GM13977 (cell line): ENCODE results near the gene GMDS.

ENCODE experiments used
- DNase-seq: peaks from one replicate; pipeline ENCODE4 v3.0.0; 2012; ENCODE audit warnings: low spot score
- in situ Hi-C: fragments of 300-500 bp; cut with MboI; formaldehyde crosslinking; loops from one replicate; pipeline ENCODE4 v1.12.0; 2022; ENCODE audit warnings: low sequenced_read_pairs, low pct_unique_long_range_greater_than_20kb, mixed read lengths, inconsistent platforms; ENCODE audit not compliant: unreplicated experiment
- TF ChIP-seq, protein P1 (sequence below): IDR thresholded peaks from 2 replicates; pipeline ENCODE4 v1.5.1; 2012; ENCODE audit warnings: mild to moderate bottlenecking, control low read depth; ENCODE audit not compliant: insufficient read depth; ENCODE audit errors: extremely low read depth, missing control alignments

The GMDS gene

DNA sequence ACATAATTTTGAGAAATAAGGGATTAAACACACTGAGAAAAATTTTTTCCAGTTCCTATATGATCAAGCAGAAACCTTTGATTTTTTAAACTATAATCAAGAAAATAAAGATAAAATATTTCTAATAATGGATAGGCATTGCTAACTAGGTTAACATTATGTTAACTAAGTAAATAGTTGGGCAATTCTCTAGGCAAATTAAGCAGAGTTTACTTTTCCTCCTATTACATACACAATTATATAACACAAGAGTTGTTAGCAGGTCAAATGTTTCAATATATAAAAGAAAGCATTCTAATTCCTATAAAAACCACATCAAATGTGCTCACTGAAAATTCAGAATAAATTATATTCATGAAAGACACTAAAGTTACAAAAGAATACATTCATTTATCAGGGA is 191.7 kb downstream of the GMDS start:
- no peak for DNase-seq
- TF ChIP-seq, protein P1, sequence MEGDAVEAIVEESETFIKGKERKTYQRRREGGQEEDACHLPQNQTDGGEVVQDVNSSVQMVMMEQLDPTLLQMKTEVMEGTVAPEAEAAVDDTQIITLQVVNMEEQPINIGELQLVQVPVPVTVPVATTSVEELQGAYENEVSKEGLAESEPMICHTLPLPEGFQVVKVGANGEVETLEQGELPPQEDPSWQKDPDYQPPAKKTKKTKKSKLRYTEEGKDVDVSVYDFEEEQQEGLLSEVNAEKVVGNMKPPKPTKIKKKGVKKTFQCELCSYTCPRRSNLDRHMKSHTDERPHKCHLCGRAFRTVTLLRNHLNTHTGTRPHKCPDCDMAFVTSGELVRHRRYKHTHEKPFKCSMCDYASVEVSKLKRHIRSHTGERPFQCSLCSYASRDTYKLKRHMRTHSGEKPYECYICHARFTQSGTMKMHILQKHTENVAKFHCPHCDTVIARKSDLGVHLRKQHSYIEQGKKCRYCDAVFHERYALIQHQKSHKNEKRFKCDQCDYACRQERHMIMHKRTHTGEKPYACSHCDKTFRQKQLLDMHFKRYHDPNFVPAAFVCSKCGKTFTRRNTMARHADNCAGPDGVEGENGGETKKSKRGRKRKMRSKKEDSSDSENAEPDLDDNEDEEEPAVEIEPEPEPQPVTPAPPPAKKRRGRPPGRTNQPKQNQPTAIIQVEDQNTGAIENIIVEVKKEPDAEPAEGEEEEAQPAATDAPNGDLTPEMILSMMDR, result no peak
- in situ Hi-C loops, result no loop called here

DNA sequence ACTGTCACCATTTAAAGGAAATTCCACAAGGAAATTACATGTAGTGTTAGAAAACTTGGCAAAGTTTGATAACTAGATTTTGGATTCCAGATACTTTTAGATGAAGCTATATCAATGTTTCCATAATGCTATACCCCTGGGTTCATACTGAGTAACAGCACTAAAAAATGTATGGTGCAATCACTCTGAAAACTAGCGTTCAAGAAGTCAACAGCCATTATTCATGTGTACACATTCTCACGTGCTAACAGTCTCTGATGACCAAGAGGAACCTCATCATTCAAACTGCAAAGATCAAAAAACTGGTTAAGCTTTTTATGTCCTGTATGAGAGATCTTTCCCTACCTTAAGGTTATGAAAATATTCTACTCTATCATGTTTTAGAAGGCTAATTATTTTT is 197.6 kb downstream of the GMDS start:
- in situ Hi-C loops, result no loop called here
- DNase-seq, result no peak
- TF ChIP-seq, protein P1, result no peak

DNA sequence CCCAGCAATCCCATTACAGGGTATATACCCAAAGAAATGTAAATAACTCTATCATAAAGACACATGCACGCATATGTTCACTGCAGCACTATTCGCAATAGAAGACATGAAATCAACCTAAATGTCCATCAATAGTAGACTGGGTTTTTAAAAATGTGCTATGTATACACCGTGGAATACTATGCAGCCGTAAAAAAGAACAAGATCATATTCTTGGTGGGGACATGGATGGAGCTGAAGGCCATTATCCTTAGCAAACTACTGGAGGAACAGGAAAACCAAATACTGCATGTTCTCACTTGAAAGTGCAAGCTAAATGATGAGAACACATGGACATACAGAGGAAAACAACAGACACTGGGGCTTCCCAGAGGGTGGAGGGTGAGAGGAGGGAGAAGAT is 201.2 kb downstream of the GMDS start:
- in situ Hi-C loops, result no loop called here
- DNase-seq, result no peak
- TF ChIP-seq, protein P1, result no peak

DNA sequence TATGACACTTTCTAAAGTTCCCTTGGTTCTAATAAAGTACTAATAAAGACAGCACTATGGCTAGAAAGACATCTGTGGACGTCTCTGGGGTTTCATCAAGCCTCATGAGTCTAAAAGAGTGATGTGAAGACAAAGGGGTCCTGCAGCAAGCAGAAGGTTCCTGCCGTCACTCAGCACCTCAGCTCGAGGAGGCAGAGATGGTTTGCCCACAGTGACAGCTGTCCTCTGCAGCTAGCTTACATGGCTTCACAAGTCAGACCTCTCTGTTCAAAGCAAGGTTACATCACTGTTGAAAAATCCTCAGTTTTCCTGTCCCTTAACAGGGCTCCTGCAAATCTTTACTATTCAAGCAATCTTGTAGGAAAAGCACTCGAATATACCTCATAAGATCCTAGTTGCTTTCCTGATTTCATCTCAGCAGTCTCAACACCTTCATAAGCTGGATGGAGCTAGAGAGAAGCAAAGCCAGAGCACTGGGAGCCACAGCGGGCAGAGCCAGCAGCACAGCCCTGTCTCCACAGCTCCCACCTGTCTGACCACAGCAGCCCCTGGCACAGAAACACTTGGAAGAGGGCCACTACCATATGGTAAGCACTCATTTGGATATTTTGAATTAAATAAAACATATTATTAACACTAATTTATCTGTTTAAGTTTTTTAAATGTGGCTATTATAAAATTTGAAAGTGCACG is 202.3 kb downstream of the GMDS start:
- TF ChIP-seq, protein P1, result no peak
- in situ Hi-C loops, result no loop called here
- DNase-seq, result no peak

DNA sequence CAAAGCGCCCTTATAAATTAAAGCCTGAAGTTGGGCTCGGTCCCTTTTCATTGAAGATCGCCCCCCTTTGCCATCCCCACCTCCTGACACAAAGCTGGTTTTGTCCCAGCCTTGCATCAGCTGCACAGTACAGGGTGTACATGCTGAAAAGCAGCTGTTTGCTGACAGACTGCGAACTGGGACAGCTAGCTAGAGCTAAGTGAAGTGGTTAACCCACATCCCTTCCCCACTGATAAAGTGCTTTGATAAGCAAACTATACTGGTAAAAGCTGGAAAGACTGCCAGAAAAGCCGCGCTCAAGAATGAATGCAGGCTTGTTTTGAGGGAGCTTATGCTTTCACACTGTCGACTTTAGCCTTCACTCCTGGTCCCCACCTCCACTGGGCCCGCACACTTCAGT is 207.3 kb downstream of the GMDS start:
- in situ Hi-C loops, result no loop called here
- TF ChIP-seq, protein P1, result no peak
- no peak for DNase-seq

DNA sequence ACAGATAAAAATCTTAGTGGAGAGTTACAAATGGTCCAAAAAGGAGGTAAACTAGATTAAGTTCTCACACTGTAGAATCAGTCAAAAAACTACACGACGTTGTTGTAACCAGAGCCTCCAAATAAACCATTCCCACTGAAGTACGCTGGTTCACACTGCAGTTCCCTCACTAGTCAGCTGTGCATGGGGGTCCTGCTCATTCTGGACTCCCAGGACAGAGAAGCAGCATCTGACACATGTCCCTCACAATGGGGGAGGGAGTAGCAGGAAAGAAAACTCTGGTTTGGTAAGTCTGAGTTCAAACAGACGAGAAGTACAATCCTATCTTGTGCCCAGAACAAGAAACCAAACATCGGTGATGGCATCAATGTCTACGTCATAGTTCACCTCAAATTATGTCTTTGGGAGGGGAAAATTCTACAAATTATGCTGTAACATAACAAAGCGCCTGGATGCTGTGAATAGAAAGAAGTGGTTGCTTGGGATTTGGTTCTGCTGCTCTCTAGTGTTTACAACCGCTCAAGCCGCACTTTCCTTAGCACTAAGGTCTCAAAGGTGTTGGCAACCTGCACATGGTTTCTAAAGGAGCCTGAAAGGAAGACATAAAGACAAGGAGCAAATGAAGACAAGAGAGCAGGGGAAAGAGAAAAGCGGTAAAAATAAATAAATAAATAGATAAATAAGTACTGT is 208.0 kb downstream of the GMDS start:
- DNase-seq, result no peak

More for the DNA sequence above, 208.0 kb downstream of the GMDS start:
- in situ Hi-C loops, result no loop called here
- TF ChIP-seq, protein P1, result no peak
